ENCODE results near the gene MYOD1. TPM values are rescaled to one million over a fixed set of nuclear protein-coding genes. Genes with fewer than 3 reads are reported as not detected.
A peak's percentile ranks its signal among the peaks of the same experiment; 100 is the strongest.

MYOD1 gene
- total RNA-seq, 1 donor from 2014 or later: 22.4 TPM

GRCh38 chr11:17730608-17731462, 11.5 kb downstream of the MYOD1 start:
- Histone ChIP-seq H3K27me3 (ENCODE audit: control insufficient read depth in 3 of 3, insufficient read depth in 3 of 3, low read length in 3 of 3) (peaks cover under 1 to 12% (median 11%) of the 10 kb centered on the region in 3 donors), H3K4me3 (ENCODE audit: low read length in 3 of 3) (peak overlapping the region in 1 of 3 donors; percentile 22)

GRCh38 chr11:17733261-17733660, 13.9 kb downstream of the MYOD1 start:
- Histone ChIP-seq H3K27me3 (ENCODE audit: control insufficient read depth in 3 of 3, insufficient read depth in 3 of 3, low read length in 3 of 3) (peaks cover 23 to 36% (median 31%) of the 10 kb centered on the region in 3 donors), H3K4me1 (ENCODE audit: control insufficient read depth in 3 of 3, insufficient read depth in 3 of 3, low read length in 3 of 3) (peaks cover 13 to 52% (median 39%) of the 10 kb centered on the region in 3 donors), H3K9ac (ENCODE audit: low read depth in 1 of 3, low read length in 3 of 3) (no peak overlapping the region), H3K36me3 (ENCODE audit: control insufficient read depth in 3 of 3, insufficient read depth in 3 of 3, low read length in 3 of 3) (peaks cover 0 to 4% (median 0%) of the 10 kb centered on the region in 3 donors), H3K27ac (ENCODE audit: low read depth, low read length) (no peak overlapping the region), H3K4me3 (ENCODE audit: low read length in 3 of 3) (no peak overlapping the region), H3K9me3 (ENCODE audit: control insufficient read depth in 3 of 3, low read length in 3 of 3) (no peaks in the 10 kb centered on the region)

More at GRCh38 chr11:17730608-17731462, 11.5 kb downstream of the MYOD1 start:
- Histone ChIP-seq H3K9me3 (ENCODE audit: control insufficient read depth in 3 of 3, low read length in 3 of 3) (no peaks in the 10 kb centered on the region), H3K9ac (ENCODE audit: low read depth in 1 of 3, low read length in 3 of 3) (peak overlapping the region in 1 of 3 donors; percentile 47), H3K4me1 (ENCODE audit: control insufficient read depth in 3 of 3, insufficient read depth in 3 of 3, low read length in 3 of 3) (peaks cover 13 to 36% (median 33%) of the 10 kb centered on the region in 3 donors), H3K36me3 (ENCODE audit: control insufficient read depth in 3 of 3, insufficient read depth in 3 of 3, low read length in 3 of 3) (peaks cover 0 to 4% (median 0%) of the 10 kb centered on the region in 3 donors), H3K27ac (ENCODE audit: low read depth, low read length) (no peak overlapping the region)

GRCh38 chr11:17734418-17734911, 15.1 kb downstream of the MYOD1 start, which contains the start of gene KCNC1:
Gene KCNC1 (plus strand): TSS chr11:17734781. CDS start chr11:17736003, 1,222 bp downstream.
- peaks cover 26 to 45% (median 39%) of the 10 kb centered on the region in 3 donors for H3K27me3 ChIP-seq (ENCODE audit: control insufficient read depth in 3 of 3, insufficient read depth in 3 of 3, low read length in 3 of 3)
- no peak within 1 kb of the TSS for H3K27ac ChIP-seq (ENCODE audit: low read depth, low read length)
- peaks cover 13 to 57% (median 39%) of the 10 kb centered on the region in 3 donors for H3K4me1 ChIP-seq (ENCODE audit: control insufficient read depth in 3 of 3, insufficient read depth in 3 of 3, low read length in 3 of 3)
- peak within 1 kb of the TSS in 1 of 3 donors; percentile 68 for H3K9ac ChIP-seq (ENCODE audit: low read depth in 1 of 3, low read length in 3 of 3)
- H3K36me3 ChIP-seq (ENCODE audit: control insufficient read depth in 3 of 3, insufficient read depth in 3 of 3, low read length in 3 of 3): peaks cover 0 to 4% (median 0%) of the 10 kb centered on the region in 3 donors
- H3K9me3 ChIP-seq (ENCODE audit: control insufficient read depth in 3 of 3, low read length in 3 of 3): no peaks in the 10 kb centered on the region
- H3K4me3 ChIP-seq (ENCODE audit: low read length in 3 of 3): peak within 1 kb of the TSS in 2 of 3 donors; percentile 35 to 68

GRCh38 chr11:17734986-17735817, 15.8 kb downstream of the MYOD1 start:
- no peaks in the 10 kb centered on the region for H3K9me3 ChIP-seq (ENCODE audit: control insufficient read depth in 3 of 3, low read length in 3 of 3)
- no peaks in the 10 kb centered on the region for H3K36me3 ChIP-seq (ENCODE audit: control insufficient read depth in 3 of 3, insufficient read depth in 3 of 3, low read length in 3 of 3)
- peak overlapping the region in 2 of 3 donors; percentile 35 to 68 for H3K4me3 ChIP-seq (ENCODE audit: low read length in 3 of 3)
- peaks cover 30 to 50% (median 39%) of the 10 kb centered on the region in 3 donors for H3K27me3 ChIP-seq (ENCODE audit: control insufficient read depth in 3 of 3, insufficient read depth in 3 of 3, low read length in 3 of 3)
- H3K9ac ChIP-seq (ENCODE audit: low read depth in 1 of 3, low read length in 3 of 3): peak overlapping the region in 1 of 3 donors; percentile 40
- H3K4me1 ChIP-seq (ENCODE audit: control insufficient read depth in 3 of 3, insufficient read depth in 3 of 3, low read length in 3 of 3): peaks cover 13 to 58% (median 36%) of the 10 kb centered on the region in 3 donors
- H3K27ac ChIP-seq (ENCODE audit: low read depth, low read length): no peak overlapping the region

GRCh38 chr11:17735818-17736578, 16.6 kb downstream of the MYOD1 start:
- Histone ChIP-seq H3K27ac (ENCODE audit: low read depth, low read length) (no peak overlapping the region), H3K9me3 (ENCODE audit: control insufficient read depth in 3 of 3, low read length in 3 of 3) (no peaks in the 10 kb centered on the region), H3K36me3 (ENCODE audit: control insufficient read depth in 3 of 3, insufficient read depth in 3 of 3, low read length in 3 of 3) (no peaks in the 10 kb centered on the region), H3K4me3 (ENCODE audit: low read length in 3 of 3) (peak overlapping the region in 1 of 3 donors; percentile 63), H3K9ac (ENCODE audit: low read depth in 1 of 3, low read length in 3 of 3) (no peak overlapping the region), H3K4me1 (ENCODE audit: control insufficient read depth in 3 of 3, insufficient read depth in 3 of 3, low read length in 3 of 3) (peaks cover 11 to 57% (median 29%) of the 10 kb centered on the region in 3 donors), H3K27me3 (ENCODE audit: control insufficient read depth in 3 of 3, insufficient read depth in 3 of 3, low read length in 3 of 3) (peaks cover 30 to 46% (median 39%) of the 10 kb centered on the region in 3 donors)

- Histone ChIP-seq H3K4me3 (ENCODE audit: low read length in 3 of 3) (peak overlapping the region in 1 of 3 donors; percentile 63), H3K9me3 (ENCODE audit: control insufficient read depth in 3 of 3, low read length in 3 of 3) (no peaks in the 10 kb centered on the region), H3K27me3 (ENCODE audit: control insufficient read depth in 3 of 3, insufficient read depth in 3 of 3, low read length in 3 of 3) (peaks cover 30 to 46% (median 39%) of the 10 kb centered on the region in 3 donors), H3K27ac (ENCODE audit: low read depth, low read length) (no peak overlapping the region), H3K36me3 (ENCODE audit: control insufficient read depth in 3 of 3, insufficient read depth in 3 of 3, low read length in 3 of 3) (no peaks in the 10 kb centered on the region), H3K4me1 (ENCODE audit: control insufficient read depth in 3 of 3, insufficient read depth in 3 of 3, low read length in 3 of 3) (peaks cover 6 to 55% (median 24%) of the 10 kb centered on the region in 3 donors), H3K9ac (ENCODE audit: low read depth in 1 of 3, low read length in 3 of 3) (no peak overlapping the region)
Observed at GRCh38 chr11:17736579-17736893, 17.2 kb downstream of the MYOD1 start.

GRCh38 chr11:17736930-17737817, 17.8 kb downstream of the MYOD1 start:
- peaks cover 3 to 58% (median 22%) of the 10 kb centered on the region in 3 donors for H3K4me1 ChIP-seq (ENCODE audit: control insufficient read depth in 3 of 3, insufficient read depth in 3 of 3, low read length in 3 of 3)
- H3K27ac ChIP-seq (ENCODE audit: low read depth, low read length): no peak overlapping the region
- H3K9me3 ChIP-seq (ENCODE audit: control insufficient read depth in 3 of 3, low read length in 3 of 3): no peaks in the 10 kb centered on the region
- H3K4me3 ChIP-seq (ENCODE audit: low read length in 3 of 3): peak overlapping the region in 1 of 3 donors; percentile 63
- H3K9ac ChIP-seq (ENCODE audit: low read depth in 1 of 3, low read length in 3 of 3): peak overlapping the region in 1 of 3 donors; percentile 33
- peaks cover 30 to 46% (median 36%) of the 10 kb centered on the region in 3 donors for H3K27me3 ChIP-seq (ENCODE audit: control insufficient read depth in 3 of 3, insufficient read depth in 3 of 3, low read length in 3 of 3)
- H3K36me3 ChIP-seq (ENCODE audit: control insufficient read depth in 3 of 3, insufficient read depth in 3 of 3, low read length in 3 of 3): no peaks in the 10 kb centered on the region

GRCh38 chr11:17738151-17738973, 19.0 kb downstream of the MYOD1 start:
- H3K36me3 ChIP-seq (ENCODE audit: control insufficient read depth in 3 of 3, insufficient read depth in 3 of 3, low read length in 3 of 3): no peaks in the 10 kb centered on the region
- H3K27ac ChIP-seq (ENCODE audit: low read depth, low read length): no peak overlapping the region
- H3K27me3 ChIP-seq (ENCODE audit: control insufficient read depth in 3 of 3, insufficient read depth in 3 of 3, low read length in 3 of 3): peaks cover 30 to 40% (median 34%) of the 10 kb centered on the region in 3 donors
- H3K9ac ChIP-seq (ENCODE audit: low read depth in 1 of 3, low read length in 3 of 3): peak overlapping the region in 1 of 3 donors; percentile 50
- no peak overlapping the region for H3K4me3 ChIP-seq (ENCODE audit: low read length in 3 of 3)
- no peaks in the 10 kb centered on the region for H3K9me3 ChIP-seq (ENCODE audit: control insufficient read depth in 3 of 3, low read length in 3 of 3)
- H3K4me1 ChIP-seq (ENCODE audit: control insufficient read depth in 3 of 3, insufficient read depth in 3 of 3, low read length in 3 of 3): peaks cover 3 to 67% (median 24%) of the 10 kb centered on the region in 3 donors
